A549 (cell line): Measurements from ENCODE around the gene CDK16. TPM values are rescaled to one million over a fixed set of nuclear protein-coding genes. Genes with fewer than 3 reads are reported as not detected.

Source experiments
- ATAC-seq, 2 experiments: fragments of 200-7000 bp in 1 of 2; fragments of >200 bp in 1 of 2; cut with Nextera tagmentation in 1 of 2; cut with Tn5 transposase in 1 of 2; 3 replicates each; pipeline versions ENCODE4 v1.8.0 to v1.9.1; 2018 to 2020; ENCODE audit warnings: mild to moderate bottlenecking in 1 of 2, moderate library complexity in 1 of 2
- CTCF ChIA-PET: fragments of 300-600 bp; sonication (Branson Sonifier 250); formaldehyde crosslinking; extraction: SDS; loops from one replicate; lab custom pipeline; 2021; ENCODE audit warnings: antibody characterized with exemption, inconsistent platforms; lab: Yijun Ruan, JAX
- POLR2A ChIA-PET: fragments of 350-600 bp; formaldehyde crosslinking; extraction: SDS; loops from one replicate; lab custom pipeline; 2021; ENCODE audit warnings: antibody characterized with exemption, inconsistent platforms; lab: Yijun Ruan, JAX
- DNase-seq, 2 experiments: peaks; one replicate each; pipeline versions ENCODE4 v3.0.0 to v3.0.0-alpha.2; 2011 to 2016; ENCODE audit warnings: low read depth in 1 of 2, low spot score in 1 of 2
- FAIRE-seq: peaks from 2 replicates; lab custom pipeline; 2011; peaks lifted over from hg19 to GRCh38; lab: Jason Lieb, UNC
- H3K27ac ChIP-seq, 2 experiments: fragments of >200 bp; sonication (Bioruptor Twin); formaldehyde crosslinking; 3 replicates each; pipeline ENCODE4 v1.5.1; 2016 to 2017
- H3K4me1 ChIP-seq: fragments of >200 bp; sonication (Bioruptor Twin); formaldehyde crosslinking; 3 replicates; pipeline ENCODE4 v1.6.1; 2016
- H3K4me2 ChIP-seq: fragments of >200 bp; sonication (Bioruptor Twin); formaldehyde crosslinking; 3 replicates; pipeline ENCODE4 v1.6.1; 2016
- H3K4me3 ChIP-seq: fragments of >200 bp; sonication (Bioruptor Twin); formaldehyde crosslinking; 3 replicates; pipeline ENCODE4 v1.5.1; 2016
- H3K9me3 ChIP-seq: fragments of >200 bp; sonication (Bioruptor Twin); formaldehyde crosslinking; 3 replicates; pipeline ENCODE4 v1.6.1; 2016
- ATOH8 ChIP-seq: fragments of 250-450 bp; sonication (Bioruptor Pico); IDR thresholded peaks from 2 replicates; pipeline ENCODE4 v1.5.0; 2020; ENCODE audit warnings: low read depth, mild to moderate bottlenecking, moderate library complexity
- BCL3 ChIP-seq: fragments of >200 bp; sonication (Bioruptor Twin); formaldehyde crosslinking; IDR thresholded peaks from 3 replicates; pipeline ENCODE4 v1.6.1; 2016
- CBX2 ChIP-seq: fragments of 200-600 bp; sonication (generic); IDR thresholded peaks from 2 replicates; pipeline ENCODE4 v1.6.1; 2016; ENCODE audit warnings: low read depth, mild to moderate bottlenecking, borderline replicate concordance
- CHD2 ChIP-seq: fragments of 150-350 bp; IDR thresholded peaks from 2 replicates; pipeline ENCODE4 v1.6.1; 2014; ENCODE audit warnings: low read length; ENCODE audit not compliant: partially characterized antibody
- E2F6 ChIP-seq: IDR thresholded peaks from 2 replicates; pipeline ENCODE4 v1.6.1; 2012; ENCODE audit warnings: low read depth, borderline replicate concordance
- EHMT2 ChIP-seq: fragments of 200-600 bp; sonication (generic); IDR thresholded peaks from 2 replicates; pipeline ENCODE4 v1.6.1; 2016; ENCODE audit warnings: antibody characterized with exemption, low read depth, mild to moderate bottlenecking, moderate library complexity
- ELK1 ChIP-seq: fragments of 150-350 bp; IDR thresholded peaks from 2 replicates; pipeline ENCODE4 v1.6.1; 2014; ENCODE audit warnings: low read depth, mild to moderate bottlenecking, low read length
- EP300 ChIP-seq, 2 experiments: fragments of >200 bp; sonication (Bioruptor Twin); formaldehyde crosslinking; IDR thresholded peaks; 2 replicates in 1 of 2; 3 replicates in 1 of 2; pipeline ENCODE4 v1.6.1; 2016 to 2017
- HEYL ChIP-seq: fragments of 250-450 bp; sonication (Bioruptor Pico); IDR thresholded peaks from 2 replicates; pipeline ENCODE4 v1.8.0; 2021; ENCODE audit warnings: mild to moderate bottlenecking, moderate library complexity
- HMGXB4 ChIP-seq: fragments of 250-450 bp; sonication (Bioruptor Pico); IDR thresholded peaks from 2 replicates; pipeline ENCODE4 v1.5.0; 2021; ENCODE audit warnings: mild to moderate bottlenecking, moderate library complexity, borderline replicate concordance
- HOXA7 ChIP-seq: fragments of 250-450 bp; sonication (Bioruptor Pico); IDR thresholded peaks from 2 replicates; pipeline ENCODE4 v1.5.0; 2020; ENCODE audit warnings: mild to moderate bottlenecking, moderate library complexity
- HOXB13 ChIP-seq: fragments of 250-450 bp; sonication (Bioruptor Pico); IDR thresholded peaks from 2 replicates; pipeline ENCODE4 v1.5.0; 2020; ENCODE audit warnings: low read depth, mild to moderate bottlenecking, moderate library complexity
- KDM1A ChIP-seq: fragments of 200-600 bp; sonication (generic); IDR thresholded peaks from 2 replicates; pipeline ENCODE4 v1.6.1; 2016; ENCODE audit warnings: low read depth, mild to moderate bottlenecking
- KDM5A ChIP-seq: fragments of 200-600 bp; sonication (generic); IDR thresholded peaks from 2 replicates; pipeline ENCODE4 v1.6.1; 2016; ENCODE audit warnings: antibody characterized with exemption, mild to moderate bottlenecking
- MAFK ChIP-seq: fragments of 450-650 bp; IDR thresholded peaks from 2 replicates; pipeline ENCODE4 v1.6.1; 2014; ENCODE audit not compliant: partially characterized antibody
- MAX ChIP-seq: IDR thresholded peaks from 2 replicates; pipeline ENCODE4 v1.6.1; 2012
- MYC ChIP-seq: IDR thresholded peaks from 2 replicates; pipeline ENCODE4 v1.6.1; 2012; ENCODE audit warnings: mild to moderate bottlenecking, inconsistent platforms, low read length, improper control_type of control experiment, borderline replicate concordance
- NFE2L2 ChIP-seq: fragments of 150-350 bp; conservative IDR thresholded peaks from 2 replicates; pipeline ENCODE4 v1.6.1; 2014; ENCODE audit warnings: low read length
- PHF8 ChIP-seq: fragments of 200-600 bp; sonication (generic); IDR thresholded peaks from 2 replicates; pipeline ENCODE4 v1.6.1; 2016; ENCODE audit warnings: low read depth, mild to moderate bottlenecking, antibody characterized with exemption, moderate library complexity, borderline replicate concordance
- RARB ChIP-seq: fragments of 250-450 bp; sonication (Bioruptor Pico); IDR thresholded peaks from 2 replicates; pipeline ENCODE4 v1.8.0; 2021; ENCODE audit warnings: mild to moderate bottlenecking, moderate library complexity
- REST ChIP-seq: fragments of 200-600 bp; sonication (generic); IDR thresholded peaks from 2 replicates; pipeline ENCODE4 v1.6.1; 2016; ENCODE audit warnings: antibody characterized with exemption, mild to moderate bottlenecking, moderate library complexity
- RFX5 ChIP-seq: fragments of 450-650 bp; IDR thresholded peaks from 2 replicates; pipeline ENCODE4 v1.7.1; 2014; ENCODE audit warnings: antibody characterized with exemption, mild to moderate bottlenecking, moderate library complexity
- RNF2 ChIP-seq: fragments of 200-600 bp; sonication (generic); IDR thresholded peaks from 2 replicates; pipeline ENCODE4 v1.6.1; 2016; ENCODE audit warnings: low read depth, mild to moderate bottlenecking, antibody characterized with exemption, moderate library complexity, borderline replicate concordance
- SREBF2 ChIP-seq: fragments of 450-650 bp; IDR thresholded peaks from 2 replicates; pipeline ENCODE4 v1.6.1; 2014; ENCODE audit warnings: mild to moderate bottlenecking, moderate library complexity
- TFCP2L1 ChIP-seq: fragments of 250-450 bp; sonication (Bioruptor Pico); IDR thresholded peaks from 2 replicates; pipeline ENCODE4 v1.5.0; 2021; ENCODE audit warnings: mild to moderate bottlenecking
- ZNF302 ChIP-seq: fragments of 250-450 bp; sonication (Bioruptor Pico); IDR thresholded peaks from 2 replicates; pipeline ENCODE4 v1.9.0; 2021; ENCODE audit warnings: inconsistent platforms, mild to moderate bottlenecking, moderate library complexity
- ZSCAN20 ChIP-seq: fragments of 250-450 bp; sonication (Bioruptor Pico); IDR thresholded peaks from 2 replicates; pipeline ENCODE4 v1.8.0; 2022; ENCODE audit warnings: mild to moderate bottlenecking, moderate library complexity
- WGBS: methylation state at CpG from one replicate; pipeline ENCODE4 v1.1.6; 2017; ENCODE audit errors: missing lambda C conversion rate; 5-methylcytosine and 5-hydroxymethylcytosine counted together
- polyA plus RNA-seq, 4 experiments: library from polyadenylated mRNA; depleted of rRNA in 3 of 4; stranded (reverse); fragments of >200 nt; fragmentation: RNase III in 1 of 4; extraction: RNeasy Plus Mini Kit Qiagen cat#74134 plus additional on column Dnase treatment in 1 of 4; gene quantifications; 2 replicates in 3 of 4; 3 replicates in 1 of 4; pipeline ENCODE4 v1.2.3, GENCODE V29; 2011 to 2017

CDK16 gene
- polyA plus RNA-seq, 2 of the 4 experiments (the other 2 are of a cell fraction): 105 to 111 TPM

GRCh38 chrX:47198687-47199080 lies 19.8 kb upstream of the CDK16 start:
- peaks cover 64% of the 10 kb centered on the region for H3K4me1 ChIP-seq
- FAIRE-seq (no peak), DNase-seq (no peak), ATAC-seq (no peak)
- H3K27ac ChIP-seq: 0 out of 6 replicates have a peak overlapping the region, but pooled peaks of 1 of the 2 experiments have one; percentile 12
- H3K4me3 ChIP-seq: no peak overlapping the region
- no peaks in the 10 kb centered on the region for H3K9me3 ChIP-seq
- no peak for TF ChIP-seq RFX5
- no peak for TF ChIP-seq CBX2
- TF ChIP-seq MAX: no peak
- TF ChIP-seq MAFK: no peak
- TF ChIP-seq BCL3: no peak
- TF ChIP-seq E2F6: no peak
- TF ChIP-seq ZSCAN20 (CRISPR knock-in tag): no peak
- no peak for TF ChIP-seq MYC
- TF ChIP-seq KDM5A: no peak
- TF ChIP-seq EP300 (IDR thresholded peaks at IDR 0.05): no peak
- TF ChIP-seq ATOH8: no peak
- TF ChIP-seq RARB: no peak
- no peak for TF ChIP-seq PHF8
- TF ChIP-seq HOXA7 (CRISPR knock-in tag): no peak
- no peak for TF ChIP-seq NFE2L2
- no peak overlapping the region for H3K4me2 ChIP-seq
- ChIA-PET POLR2A (no interaction called here), CTCF (interaction anchor here (0.9 to 7.7 kb wide), 3 partner anchors 114 to 324 kb away, joined by 3 to 52 read pairs (median 10); no protein-coding TSS in a partner anchor)
- WGBS: 92% methylated on average over 15 of the region's 15 CpGs

GRCh38 chrX:47199286-47199685 lies 19.2 kb upstream of the CDK16 start:
- ChIA-PET CTCF (interaction anchor here (1.1 to 7.7 kb wide), 4 partner anchors 55 to 403 kb away, joined by 3 to 52 read pairs (median 6); partner anchors contain the start of genes NDUFB11 and RBM10), POLR2A (no interaction called here)
- H3K4me1 ChIP-seq: peaks cover 64% of the 10 kb centered on the region
- no peak overlapping the region for H3K4me2 ChIP-seq
- H3K4me3 ChIP-seq: no peak overlapping the region
- H3K9me3 ChIP-seq: no peaks in the 10 kb centered on the region
- 96% methylated on average over 10 of the region's 10 CpGs for WGBS
- H3K27ac ChIP-seq: 0 out of 6 replicates have a peak overlapping the region, but pooled peaks of 1 of the 2 experiments have one; percentile 12
- no peak for DNase-seq
- no peak for ATAC-seq
- FAIRE-seq: no peak
- TF ChIP-seq HEYL (no peak), HOXB13 (CRISPR knock-in tag) (no peak), MYC (no peak), ELK1 (no peak), KDM1A (no peak), E2F6 (no peak), CHD2 (no peak), TFCP2L1 (no peak), EHMT2 (no peak), RNF2 (no peak), SREBF2 (no peak), ZNF302 (CRISPR knock-in tag) (no peak), HMGXB4 (CRISPR knock-in tag) (no peak), NFE2L2 (no peak), REST (no peak), EP300 (IDR thresholded peaks at IDR 0.05) (no peak)
